Measurements from ENCODE around the gene NAA10.

GRCh38 chrX:153932220-153932915, 2.5 kb downstream of the NAA10 start:
- no peak for TF ChIP-seq CTCF (IDR thresholded peaks at IDR 0.05)
- no peak for TF ChIP-seq MAFK (IDR thresholded peaks at IDR 0.05; ENCODE audit: partially characterized antibody)
- no peak for TF ChIP-seq TP53 (CRISPR knock-in tag; IDR thresholded peaks at IDR 0.05)
- TF ChIP-seq MAZ (IDR thresholded peaks at IDR 0.05; ENCODE audit: borderline replicate concordance, low read depth, low read length): no peak
- TF ChIP-seq EP300 (IDR thresholded peaks at IDR 0.05): no peak
- TF ChIP-seq CHD4 (IDR thresholded peaks at IDR 0.05; ENCODE audit: borderline replicate concordance): no peak
- TF ChIP-seq ESRRA (IDR thresholded peaks at IDR 0.05; ENCODE audit: borderline replicate concordance, low read length): no peak
- no peak for TF ChIP-seq POLR2A (IDR thresholded peaks at IDR 0.05; ENCODE audit: low read length)
- no peak for TF ChIP-seq MAX (IDR thresholded peaks at IDR 0.05)
- no peak for TF ChIP-seq JUN (IDR thresholded peaks at IDR 0.05)

All from A549 (cell line).